GM18508 (cell line): ENCODE results near the gene CLPSL2.

Experiments used
- ATAC-seq: cut with Tn5 transposase; IDR thresholded peaks from one replicate; pipeline ENCODE4 v1.9.1; 2021; ENCODE audit warnings: moderate number of reproducible peaks; ENCODE audit not compliant: insufficient read depth, unreplicated experiment

Gene CLPSL2

DNA sequence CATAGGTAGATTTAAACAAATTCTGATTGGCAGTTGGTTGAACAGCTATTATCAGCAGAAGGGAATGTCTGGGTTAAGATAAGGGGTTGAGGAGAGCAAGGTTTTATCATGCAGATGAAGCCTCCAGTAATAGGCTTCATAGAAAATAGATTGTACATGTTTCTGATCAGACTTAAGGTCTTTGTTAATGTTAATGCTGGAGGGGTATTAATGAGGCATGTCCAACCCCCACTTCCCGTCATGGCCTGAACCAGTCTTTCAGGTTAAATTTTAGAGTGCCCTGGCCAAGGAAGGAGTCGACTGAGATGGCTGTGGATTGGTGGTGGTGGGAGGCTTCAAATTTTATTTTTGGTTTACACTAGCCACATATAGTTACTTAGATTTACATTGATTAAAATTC is 7.8 kb downstream of the CLPSL2 start:
- no peak for ATAC-seq

- ATAC-seq: no peak
Measured at GRCh38 chr6:35786272-35786671, 9.9 kb downstream of the CLPSL2 start.

GRCh38 chr6:35786810-35787209 is 10.4 kb downstream of the CLPSL2 start:
- no peak for ATAC-seq

- no peak for ATAC-seq
Measured at GRCh38 chr6:35787266-35788218, 11.1 kb downstream of the CLPSL2 start.

GRCh38 chr6:35788423-35788982 is 12.1 kb downstream of the CLPSL2 start:
- no peak for ATAC-seq

DNA sequence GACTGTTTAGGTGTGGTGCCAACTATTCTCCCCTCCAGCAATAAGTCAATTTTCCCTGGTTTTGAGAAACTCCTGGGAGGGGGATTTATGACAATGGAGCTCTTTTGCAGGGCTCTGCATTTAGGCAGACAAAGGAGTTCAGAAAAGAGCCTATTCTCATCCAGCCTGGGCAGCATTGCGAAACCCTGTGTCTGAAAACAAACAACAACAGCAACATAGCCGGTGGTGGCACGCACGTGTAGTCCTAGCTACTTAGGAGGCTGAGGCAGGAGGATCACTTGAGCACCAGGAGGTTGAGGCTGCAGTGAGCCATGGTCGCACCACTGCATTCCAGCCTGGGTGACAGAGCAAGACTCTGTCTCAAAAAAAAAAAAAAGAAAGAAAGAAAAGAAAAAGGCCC is 14.3 kb downstream of the CLPSL2 start:
- no peak for ATAC-seq

GRCh38 chr6:35794536-35795452 is 18.4 kb downstream of the CLPSL2 start:
- ATAC-seq: no peak

DNA sequence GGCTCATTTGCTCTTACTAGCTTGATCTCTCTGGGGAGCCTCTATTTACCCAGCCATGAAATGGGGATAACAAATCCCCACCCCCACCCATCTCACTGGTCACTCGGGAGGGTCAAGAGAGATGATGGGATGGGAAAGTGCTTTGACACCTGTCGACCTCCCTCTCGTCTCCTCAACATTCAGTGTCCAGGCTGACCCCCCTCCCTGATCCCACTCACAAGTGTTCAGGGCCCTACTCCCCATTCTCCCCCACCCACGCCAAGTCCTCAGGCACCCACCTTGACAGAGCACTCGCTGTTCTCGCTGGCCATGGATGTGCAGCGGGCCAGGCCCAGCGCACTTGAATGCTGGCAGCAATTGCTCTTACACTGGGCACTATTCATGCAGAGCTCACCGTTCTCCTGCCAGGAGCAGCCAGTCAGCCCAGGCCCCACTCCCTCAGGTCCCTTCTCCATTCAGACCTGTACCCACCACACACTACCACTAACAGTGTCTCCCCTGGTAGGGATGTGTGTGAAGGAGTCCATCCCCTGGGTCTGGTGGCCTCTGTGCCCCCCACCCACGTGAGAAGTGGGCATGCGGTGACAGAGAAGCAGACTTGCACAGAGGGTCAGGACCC is 19.2 kb downstream of the CLPSL2 start:
- ATAC-seq: no peak

DNA sequence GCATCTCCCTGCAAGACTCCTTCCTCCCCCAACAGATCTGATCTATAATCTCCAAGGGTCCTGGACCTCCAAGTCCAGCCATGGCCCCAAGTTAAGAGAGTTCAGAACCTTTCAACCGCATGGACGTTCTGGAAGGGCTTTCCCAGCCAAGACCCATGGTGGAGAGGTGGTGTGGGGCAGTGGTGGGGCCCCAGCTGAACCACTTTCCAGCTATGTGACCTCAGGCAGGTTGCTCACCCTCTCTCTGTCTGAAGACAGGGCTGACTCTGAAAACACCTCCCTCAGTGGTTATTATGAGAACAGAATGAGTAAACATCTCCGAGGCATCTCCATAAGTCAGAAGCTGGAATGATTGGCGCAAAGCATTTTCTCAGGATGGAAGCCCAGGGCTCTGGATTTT is 19.8 kb downstream of the CLPSL2 start:
- no peak for ATAC-seq

GRCh38 chr6:35797837-35798526 is 21.6 kb downstream of the CLPSL2 start:
- ATAC-seq: no peak

- no peak for ATAC-seq
Measured at GRCh38 chr6:35798706-35799105, 22.3 kb downstream of the CLPSL2 start.

GRCh38 chr6:35801148-35801547 is 24.8 kb downstream of the CLPSL2 start:
- ATAC-seq: no peak

- no peak for ATAC-seq
Measured at GRCh38 chr6:35804996-35805736, 28.8 kb downstream of the CLPSL2 start, which contains the start of gene LHFPL5. Gene LHFPL5 (plus strand): TSS chr6:35805352. CDS start chr6:35805671, 319 bp downstream.

DNA sequence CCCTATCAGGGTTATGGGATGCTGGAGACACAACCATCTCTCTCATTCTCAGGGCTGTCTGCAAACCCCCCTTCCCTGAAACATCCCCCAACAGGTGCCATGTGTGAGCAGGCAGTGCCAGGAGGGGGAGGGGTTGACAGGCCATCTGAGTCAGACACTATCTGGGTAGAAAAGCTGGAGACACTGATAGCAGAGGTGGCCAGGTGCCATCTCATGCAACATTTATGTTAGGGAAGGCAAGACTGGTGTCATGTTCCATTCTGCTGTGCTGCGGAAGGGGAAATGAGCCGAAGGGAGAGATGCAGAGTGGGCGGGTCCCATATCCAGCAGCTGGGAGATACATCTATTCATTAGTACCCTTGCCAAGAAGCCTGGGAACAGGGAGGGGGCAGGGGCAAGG is 32.3 kb downstream of the CLPSL2 start:
- no peak for ATAC-seq

- no peak for ATAC-seq
Measured at GRCh38 chr6:35809809-35810208, 33.4 kb downstream of the CLPSL2 start.

- no peak for ATAC-seq
Measured at GRCh38 chr6:35810971-35811698, 34.7 kb downstream of the CLPSL2 start.

DNA sequence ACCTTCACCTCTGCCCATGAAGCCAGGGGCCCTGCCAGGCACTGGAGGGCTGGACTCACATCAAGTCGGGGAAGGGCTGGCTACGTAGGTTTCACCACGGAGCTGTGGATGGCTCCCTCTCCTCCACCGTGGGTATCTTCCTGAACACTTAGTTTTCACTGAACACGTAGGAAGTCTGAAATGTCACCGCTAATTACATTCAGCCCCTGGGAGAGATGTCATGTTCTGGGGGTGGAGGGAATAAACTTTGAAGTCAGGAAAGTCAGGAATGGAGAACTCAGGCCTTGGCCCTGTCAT is 35.2 kb downstream of the CLPSL2 start:
- ATAC-seq: no peak

DNA sequence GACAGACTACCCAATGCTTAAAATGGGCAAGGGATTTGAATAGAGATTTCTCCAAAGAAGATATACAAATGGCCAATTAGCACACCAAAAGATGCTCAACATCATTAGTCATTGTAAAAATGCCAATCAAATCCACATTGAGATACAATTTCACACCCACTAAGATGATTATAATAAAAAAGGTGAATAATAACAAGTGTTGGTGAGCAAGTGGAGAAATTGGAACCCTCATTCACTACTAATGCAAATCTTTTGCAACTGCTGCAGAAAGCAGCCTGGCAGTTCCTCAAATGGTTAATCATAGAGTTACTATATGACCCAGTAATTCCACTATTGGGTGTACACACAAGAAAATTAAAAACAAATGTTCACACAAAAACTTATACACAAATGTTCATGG is 41.1 kb downstream of the CLPSL2 start:
- no peak for ATAC-seq

- ATAC-seq: no peak
Measured at GRCh38 chr6:35823601-35824000, 47.2 kb downstream of the CLPSL2 start.
